Measurements from ENCODE around the gene ATG7. TPM values are rescaled to one million over a fixed set of nuclear protein-coding genes. Genes with fewer than 3 reads are reported as not detected.

ATG7 gene
- total and polyA plus RNA-seq, 10 of the 15 experiments (the other 5 are each of a cell fraction or from before 2014, with no cell fraction given): 13.5 to 49.5 (median 26.4) TPM

- TF ChIP-seq RELB (IDR thresholded peaks at IDR 0.05; ENCODE audit: low read depth) (no peak), IKZF2 (IDR thresholded peaks at IDR 0.05) (peak in 1 of 2 experiments; percentile 33; a peak in 1 of 4 replicates), IKZF1 (conservative IDR thresholded peaks at IDR 0.05) (no peak; the same call in 1 of the 2 replicates), NR2C1 (IDR thresholded peaks at IDR 0.05) (peak; percentile 52), TBL1XR1 (IDR thresholded peaks at IDR 0.05; ENCODE audit: low read depth, low read length) (peak; percentile 83; the same call in 1 of the 2 replicates), MYB (IDR thresholded peaks at IDR 0.05; ENCODE audit: borderline replicate concordance, low read depth, low read length) (no peak), MXI1 (IDR thresholded peaks at IDR 0.05; ENCODE audit: low read depth, low read length) (no peak), ZNF207 (IDR thresholded peaks at IDR 0.05; ENCODE audit: borderline replicate concordance) (no peak), RAD51 (IDR thresholded peaks at IDR 0.05) (no peak), PBX3 (IDR thresholded peaks at IDR 0.05; ENCODE audit: insufficient replicate concordance, low read depth, low read length) (no peak), ZBTB33 (IDR thresholded peaks at IDR 0.05) (no peak), RFX5 (IDR thresholded peaks at IDR 0.05; ENCODE audit: low read depth, low read length) (peak; percentile 83; the same call in 1 of the 2 replicates), TCF12 (IDR thresholded peaks at IDR 0.05; ENCODE audit: low read depth, low read length) (peak; percentile 67), MYC (IDR thresholded peaks at IDR 0.05; ENCODE audit: insufficient read depth, insufficient read length, insufficient replicate concordance, low read length, severe bottlenecking) (no peak), HDGF (IDR thresholded peaks at IDR 0.05) (no peak), BHLHE40 (IDR thresholded peaks at IDR 0.05; ENCODE audit: borderline replicate concordance in 1 of 2, low read depth in 2 of 2, low read length in 1 of 2) (peak in 1 of 2 experiments; percentile 55; a peak in 2 of 4 replicates), PKNOX1 (IDR thresholded peaks at IDR 0.05) (no peak), BACH1 (IDR thresholded peaks at IDR 0.05; ENCODE audit: borderline replicate concordance) (no peak), SMARCA5 (IDR thresholded peaks at IDR 0.05) (no peak), NR2F1 (conservative IDR thresholded peaks at IDR 0.05) (peak; percentile 98), EED (IDR thresholded peaks at IDR 0.05; ENCODE audit: low read depth) (peak; percentile 49), SP1 (IDR thresholded peaks at IDR 0.05; ENCODE audit: low read depth, low read length) (peak; percentile 58), SMC3 (IDR thresholded peaks at IDR 0.05; ENCODE audit: borderline replicate concordance, low read length) (peak; percentile 11; the same call in 1 of the 2 replicates)
Observed at GRCh38 chr3:11601446-11602238, 329.4 kb downstream of the ATG7 start (continued).
